Measurements from ENCODE around the gene TMEM185B.
"Not testable (repeated sequence)": the region's sequence is repeated elsewhere in the genome, so short reads cannot be mapped to it uniquely, and the experiment has no call there.

Gene TMEM185B

DNA sequence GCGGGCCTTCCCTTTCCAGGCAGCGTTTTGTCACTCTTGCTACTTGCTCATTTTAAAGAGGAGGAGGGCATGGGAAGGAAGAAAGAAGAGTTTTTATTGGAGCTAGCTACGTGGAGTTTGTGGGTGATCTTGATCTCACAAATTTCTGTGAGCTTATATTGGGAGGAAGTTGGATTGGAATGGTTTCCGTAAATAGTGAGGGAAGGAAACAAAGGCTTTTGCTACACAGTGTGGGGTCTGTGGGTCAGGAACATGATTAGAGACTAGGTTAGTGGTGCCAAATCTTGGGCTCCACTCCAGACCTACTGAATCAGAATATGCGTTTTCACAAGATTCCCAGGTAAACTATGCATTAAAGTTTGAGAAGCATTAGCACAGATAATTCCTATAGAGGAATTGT, 37.5 kb upstream of the TMEM185B start:
- Histone ChIP-seq H3K4me1 (ENCODE audit: control insufficient read depth, insufficient read depth, low read length) (peaks cover 7% of the 10 kb centered on the region), H3K4me3 (ENCODE audit: insufficient read depth, low read depth, low read length) (no peak overlapping the region), H3K9me3 (ENCODE audit: control insufficient read depth, low read length) (no peaks in the 10 kb centered on the region), H3K36me3 (ENCODE audit: control insufficient read depth, insufficient read depth, low read length) (no peaks in the 10 kb centered on the region), H3K27me3 (ENCODE audit: control insufficient read depth, insufficient read depth, low read length, poor library complexity, severe bottlenecking) (no peaks in the 10 kb centered on the region), H3K27ac (ENCODE audit: insufficient read depth, low read depth, low read length, poor library complexity, severe bottlenecking) (no peak overlapping the region)
- 95 to 96% methylated on average over 5 of the region's 5 CpGs for WGBS, 2 experiments

DNA sequence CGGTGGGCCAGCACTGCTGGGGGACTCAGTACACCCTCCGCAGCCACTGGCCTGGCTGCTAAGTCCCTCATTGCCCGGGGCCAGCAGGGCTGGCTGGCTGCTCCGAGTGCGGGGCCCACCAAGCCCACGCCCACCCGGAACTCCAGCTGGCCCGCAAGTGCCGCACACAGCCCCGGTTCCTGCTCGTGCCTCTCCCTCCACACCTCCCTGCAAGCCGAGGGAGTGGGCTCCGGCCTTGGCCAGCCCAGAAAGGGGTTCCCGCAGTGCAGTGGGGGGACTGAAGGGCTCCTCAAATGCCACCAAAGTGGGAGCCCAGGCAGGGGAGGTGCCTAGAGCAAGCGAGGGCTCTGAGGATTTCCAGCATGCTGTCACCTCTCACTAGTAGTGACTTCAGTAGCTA, 36.7 kb upstream of the TMEM185B start:
- not testable (repeated sequence) for H3K4me3 ChIP-seq (ENCODE audit: insufficient read depth, low read depth, low read length); H3K4me1 ChIP-seq (ENCODE audit: control insufficient read depth, insufficient read depth, low read length); H3K9me3 ChIP-seq (ENCODE audit: control insufficient read depth, low read length); H3K27me3 ChIP-seq (ENCODE audit: control insufficient read depth, insufficient read depth, low read length, poor library complexity, severe bottlenecking); H3K27ac ChIP-seq (ENCODE audit: insufficient read depth, low read depth, low read length, poor library complexity, severe bottlenecking); H3K36me3 ChIP-seq (ENCODE audit: control insufficient read depth, insufficient read depth, low read length)
- WGBS, 2 experiments, result 96 to 99% methylated on average over 11 of the region's 15 CpGs

DNA sequence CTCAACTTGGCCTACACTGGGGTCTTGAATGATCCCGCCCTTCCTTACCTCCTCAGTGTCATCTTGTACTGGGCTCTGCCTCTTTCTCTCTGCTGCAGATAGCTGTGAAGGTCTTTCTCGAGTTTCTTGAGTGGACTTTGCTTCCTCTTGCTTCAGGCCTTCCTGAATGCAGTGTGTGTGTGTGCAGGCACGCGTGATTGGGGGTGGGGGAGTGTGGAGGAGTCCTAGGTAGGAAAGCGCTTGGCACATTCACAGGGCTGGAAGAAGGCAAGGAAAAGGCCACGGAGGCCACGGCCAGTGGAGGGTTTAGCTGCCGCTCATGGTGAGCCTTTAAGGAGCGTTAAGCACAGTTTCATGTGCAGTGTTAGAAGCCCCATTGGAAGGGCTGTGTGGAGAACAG, 35.0 kb upstream of the TMEM185B start:
- Histone ChIP-seq H3K36me3 (ENCODE audit: control insufficient read depth, insufficient read depth, low read length) (no peaks in the 10 kb centered on the region), H3K9me3 (ENCODE audit: control insufficient read depth, low read length) (no peaks in the 10 kb centered on the region), H3K4me1 (ENCODE audit: control insufficient read depth, insufficient read depth, low read length) (peaks cover 16% of the 10 kb centered on the region), H3K27ac (ENCODE audit: insufficient read depth, low read depth, low read length, poor library complexity, severe bottlenecking) (no peak overlapping the region), H3K27me3 (ENCODE audit: control insufficient read depth, insufficient read depth, low read length, poor library complexity, severe bottlenecking) (peaks cover 18% of the 10 kb centered on the region), H3K4me3 (ENCODE audit: insufficient read depth, low read depth, low read length) (no peak overlapping the region)
- 93 to 95% methylated on average over 9 of the region's 9 CpGs for whole genome bisulfite sequencing, 2 experiments

DNA sequence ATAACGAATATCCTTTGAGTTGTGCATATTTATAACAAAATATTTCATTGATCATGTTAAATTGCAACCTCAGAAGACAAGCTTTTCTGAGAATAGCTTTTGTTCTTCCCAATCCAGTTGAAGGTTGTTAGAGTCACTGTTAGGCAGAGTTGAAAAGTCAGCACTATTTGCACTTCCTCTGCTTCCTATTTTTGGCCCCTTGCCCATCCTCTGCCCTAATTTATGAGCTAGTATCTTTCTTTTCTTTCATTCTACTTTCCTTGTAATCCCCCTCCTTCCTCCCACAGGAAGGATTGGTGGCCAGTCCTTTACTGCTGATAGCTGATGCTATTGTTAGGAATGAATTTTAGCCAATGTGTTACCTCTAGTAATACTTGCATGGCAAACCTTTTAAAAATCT, 34.3 kb upstream of the TMEM185B start:
- H3K9me3 ChIP-seq (ENCODE audit: control insufficient read depth, low read length), result no peaks in the 10 kb centered on the region
- H3K27ac ChIP-seq (ENCODE audit: insufficient read depth, low read depth, low read length, poor library complexity, severe bottlenecking), result no peak overlapping the region
- 100% methylated on average over 1 of the region's 1 CpG; no CpG with 5 or more reads in 1 of the 2 experiments for WGBS, 2 experiments
- H3K4me3 ChIP-seq (ENCODE audit: insufficient read depth, low read depth, low read length), result no peak overlapping the region
- no peaks in the 10 kb centered on the region for H3K36me3 ChIP-seq (ENCODE audit: control insufficient read depth, insufficient read depth, low read length)
- H3K4me1 ChIP-seq (ENCODE audit: control insufficient read depth, insufficient read depth, low read length), result peaks cover 12% of the 10 kb centered on the region
- H3K27me3 ChIP-seq (ENCODE audit: control insufficient read depth, insufficient read depth, low read length, poor library complexity, severe bottlenecking), result peaks cover 18% of the 10 kb centered on the region

DNA sequence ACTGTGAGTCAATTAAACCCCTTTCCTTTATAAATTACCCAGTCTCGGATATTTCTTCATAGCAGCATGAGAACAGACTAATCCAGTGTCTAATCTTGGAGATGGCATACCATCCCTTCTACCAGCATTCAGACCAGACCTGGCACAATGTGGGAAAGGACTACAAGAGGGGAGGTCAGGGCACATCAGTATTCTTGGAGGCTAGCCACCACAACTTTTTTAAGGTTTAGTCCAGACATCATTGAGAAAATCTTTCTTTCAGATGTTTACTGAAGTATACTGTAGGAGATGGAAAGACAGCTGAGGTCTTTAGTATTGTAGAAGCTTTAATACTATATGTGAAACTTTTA, 33.4 kb upstream of the TMEM185B start:
- Histone ChIP-seq H3K27ac (ENCODE audit: insufficient read depth, low read depth, low read length, poor library complexity, severe bottlenecking) (no peak overlapping the region), H3K27me3 (ENCODE audit: control insufficient read depth, insufficient read depth, low read length, poor library complexity, severe bottlenecking) (peaks cover 23% of the 10 kb centered on the region), H3K4me1 (ENCODE audit: control insufficient read depth, insufficient read depth, low read length) (peaks cover 14% of the 10 kb centered on the region), H3K9me3 (ENCODE audit: control insufficient read depth, low read length) (no peaks in the 10 kb centered on the region), H3K4me3 (ENCODE audit: insufficient read depth, low read depth, low read length) (no peak overlapping the region), H3K36me3 (ENCODE audit: control insufficient read depth, insufficient read depth, low read length) (no peaks in the 10 kb centered on the region)
- WGBS, 2 experiments, result 94 to 97% methylated on average over 1 of the region's 1 CpG

DNA sequence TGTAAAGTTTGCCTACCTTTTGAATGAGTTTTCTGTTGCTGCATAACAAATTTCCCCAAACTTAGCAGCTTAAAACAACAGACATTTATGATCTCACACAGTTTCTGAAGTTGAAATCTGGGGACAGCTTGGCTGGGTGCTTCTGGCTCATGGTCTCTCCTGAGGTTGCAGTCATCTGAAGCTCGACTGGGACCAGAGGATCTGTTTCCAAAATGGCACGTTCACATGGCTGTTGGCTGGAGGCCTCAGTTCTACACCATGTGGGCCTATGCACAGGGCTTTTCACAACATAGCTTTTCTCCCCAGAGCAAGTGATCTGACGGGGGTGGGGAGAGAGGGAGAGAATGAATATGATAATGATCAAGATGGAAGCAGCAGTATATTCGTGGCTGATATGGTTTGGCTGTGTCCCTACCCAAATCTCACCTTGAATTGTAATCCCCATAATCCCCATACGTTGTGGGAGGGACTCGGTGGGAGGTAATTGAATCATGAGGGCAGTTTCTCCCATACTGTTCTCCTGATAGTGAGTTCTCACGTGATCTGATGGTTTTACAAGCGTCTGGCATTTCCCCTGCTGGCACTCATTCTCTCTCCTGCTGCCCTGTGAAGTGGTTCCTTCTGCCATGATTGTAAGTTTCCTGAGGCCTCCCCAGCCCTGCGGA, 32.9 kb upstream of the TMEM185B start:
- no peaks in the 10 kb centered on the region for H3K9me3 ChIP-seq (ENCODE audit: control insufficient read depth, low read length)
- WGBS, 2 experiments, result 73 to 74% methylated on average over 8 to 9 of the region's 9 CpGs
- peaks cover 28% of the 10 kb centered on the region for H3K27me3 ChIP-seq (ENCODE audit: control insufficient read depth, insufficient read depth, low read length, poor library complexity, severe bottlenecking)
- H3K36me3 ChIP-seq (ENCODE audit: control insufficient read depth, insufficient read depth, low read length), result no peaks in the 10 kb centered on the region
- no peak overlapping the region for H3K4me3 ChIP-seq (ENCODE audit: insufficient read depth, low read depth, low read length)
- H3K27ac ChIP-seq (ENCODE audit: insufficient read depth, low read depth, low read length, poor library complexity, severe bottlenecking), result no peak overlapping the region
- peaks cover 14% of the 10 kb centered on the region for H3K4me1 ChIP-seq (ENCODE audit: control insufficient read depth, insufficient read depth, low read length)

DNA sequence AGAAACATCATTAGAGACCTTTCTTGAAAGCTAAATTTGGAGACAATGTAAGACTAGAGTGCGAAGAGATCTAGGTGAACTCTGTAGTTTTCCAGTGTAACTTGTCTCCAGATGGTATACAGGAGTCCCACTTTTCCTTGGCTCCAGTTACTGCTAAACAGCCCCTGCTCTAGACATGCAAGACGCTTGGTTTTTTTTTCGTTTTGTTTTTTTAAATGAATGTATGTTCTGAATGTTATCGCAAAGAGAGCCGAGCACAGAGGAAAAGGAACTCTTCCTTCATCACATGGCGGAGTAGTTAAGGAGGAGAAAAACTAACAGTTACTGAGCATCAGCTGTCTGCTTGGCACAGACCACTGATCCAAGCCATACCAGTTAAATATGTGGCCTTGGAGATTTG, 31.9 kb upstream of the TMEM185B start:
- Histone ChIP-seq H3K4me3 (ENCODE audit: insufficient read depth, low read depth, low read length) (no peak overlapping the region), H3K27me3 (ENCODE audit: control insufficient read depth, insufficient read depth, low read length, poor library complexity, severe bottlenecking) (peaks cover 39% of the 10 kb centered on the region), H3K4me1 (ENCODE audit: control insufficient read depth, insufficient read depth, low read length) (peaks cover 14% of the 10 kb centered on the region), H3K36me3 (ENCODE audit: control insufficient read depth, insufficient read depth, low read length) (no peaks in the 10 kb centered on the region), H3K9me3 (ENCODE audit: control insufficient read depth, low read length) (no peaks in the 10 kb centered on the region), H3K27ac (ENCODE audit: insufficient read depth, low read depth, low read length, poor library complexity, severe bottlenecking) (no peak overlapping the region)
- WGBS, 2 experiments, result 94 to 95% methylated on average over 6 of the region's 6 CpGs

DNA sequence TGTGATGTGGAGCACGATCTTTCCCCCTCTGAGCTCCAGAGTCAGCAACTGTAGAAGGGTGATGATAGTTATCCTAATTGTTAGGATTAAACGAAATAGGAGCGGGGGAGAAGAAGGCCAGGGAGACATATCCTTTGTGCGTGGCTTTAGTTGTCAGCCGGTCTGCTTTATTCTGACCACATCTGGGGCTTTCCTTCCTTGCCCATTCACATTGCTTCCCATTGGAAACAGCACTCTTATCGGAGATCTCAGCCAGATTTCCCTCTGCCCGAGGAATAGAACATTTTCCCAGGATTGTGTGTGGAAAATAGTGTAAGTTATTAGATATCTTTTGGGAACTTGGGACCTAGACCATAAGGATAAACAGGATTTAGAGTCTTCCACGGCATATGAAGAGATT, 31.0 kb upstream of the TMEM185B start:
- H3K27ac ChIP-seq (ENCODE audit: insufficient read depth, low read depth, low read length, poor library complexity, severe bottlenecking), result no peak overlapping the region
- 82 to 83% methylated on average over 8 of the region's 8 CpGs for WGBS, 2 experiments
- peak overlapping the region; percentile 76 for H3K4me3 ChIP-seq (ENCODE audit: insufficient read depth, low read depth, low read length)
- no peaks in the 10 kb centered on the region for H3K36me3 ChIP-seq (ENCODE audit: control insufficient read depth, insufficient read depth, low read length)
- peaks cover 14% of the 10 kb centered on the region for H3K4me1 ChIP-seq (ENCODE audit: control insufficient read depth, insufficient read depth, low read length)
- no peaks in the 10 kb centered on the region for H3K9me3 ChIP-seq (ENCODE audit: control insufficient read depth, low read length)
- H3K27me3 ChIP-seq (ENCODE audit: control insufficient read depth, insufficient read depth, low read length, poor library complexity, severe bottlenecking), result peaks cover 44% of the 10 kb centered on the region

DNA sequence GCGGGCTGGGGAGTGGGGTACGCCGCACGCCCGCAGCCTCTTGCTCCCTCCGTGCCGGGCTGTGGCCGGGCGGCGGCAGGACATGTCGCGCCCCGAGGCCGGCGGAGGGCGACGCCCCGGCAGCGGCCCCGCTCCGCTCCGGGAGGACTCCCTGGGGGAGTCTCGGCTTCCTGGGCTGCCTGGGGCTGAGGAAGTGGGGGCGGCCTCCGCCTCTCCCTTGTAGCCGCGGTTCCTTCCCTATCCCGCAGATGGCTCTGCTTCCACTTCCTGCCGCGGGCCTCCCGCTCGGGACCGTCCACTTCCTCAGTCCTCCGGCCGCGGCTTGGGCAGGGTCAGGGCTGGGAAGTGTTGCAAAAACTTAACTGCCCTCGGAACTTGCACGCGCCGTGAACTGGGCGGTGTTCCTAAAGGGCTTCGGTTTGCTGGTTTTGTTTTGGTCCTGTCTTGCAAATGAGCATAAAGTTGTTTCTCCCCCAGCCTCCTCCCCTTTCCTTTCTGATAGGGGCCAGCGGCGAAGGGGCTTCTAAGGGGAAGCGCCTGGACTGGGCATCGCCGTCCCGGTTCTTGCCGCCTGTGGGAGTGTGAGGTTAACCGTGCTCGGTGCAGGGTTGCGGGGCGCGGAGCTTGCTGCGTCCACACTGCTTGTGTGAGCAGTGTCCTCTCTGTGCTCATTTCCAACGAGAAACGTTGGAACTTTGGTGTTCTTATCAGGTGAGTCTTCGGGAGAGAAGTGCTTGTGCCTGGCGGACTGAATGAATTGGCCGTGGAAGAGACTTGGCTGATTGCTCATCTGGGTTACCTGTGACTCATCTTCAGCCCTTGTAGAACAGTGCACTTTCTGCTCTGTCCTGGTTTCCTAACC, 30.1 kb upstream of the TMEM185B start:
- H3K27me3 ChIP-seq (ENCODE audit: control insufficient read depth, insufficient read depth, low read length, poor library complexity, severe bottlenecking), result peaks cover 44% of the 10 kb centered on the region
- 1 to 2% methylated on average over 60 of the region's 60 CpGs for WGBS, 2 experiments
- H3K9me3 ChIP-seq (ENCODE audit: control insufficient read depth, low read length), result no peaks in the 10 kb centered on the region
- no peaks in the 10 kb centered on the region for H3K36me3 ChIP-seq (ENCODE audit: control insufficient read depth, insufficient read depth, low read length)
- H3K27ac ChIP-seq (ENCODE audit: insufficient read depth, low read depth, low read length, poor library complexity, severe bottlenecking), result peak overlapping the region; percentile 57
- peak overlapping the region; percentile 76 for H3K4me3 ChIP-seq (ENCODE audit: insufficient read depth, low read depth, low read length)
- H3K4me1 ChIP-seq (ENCODE audit: control insufficient read depth, insufficient read depth, low read length), result peaks cover 14% of the 10 kb centered on the region

DNA sequence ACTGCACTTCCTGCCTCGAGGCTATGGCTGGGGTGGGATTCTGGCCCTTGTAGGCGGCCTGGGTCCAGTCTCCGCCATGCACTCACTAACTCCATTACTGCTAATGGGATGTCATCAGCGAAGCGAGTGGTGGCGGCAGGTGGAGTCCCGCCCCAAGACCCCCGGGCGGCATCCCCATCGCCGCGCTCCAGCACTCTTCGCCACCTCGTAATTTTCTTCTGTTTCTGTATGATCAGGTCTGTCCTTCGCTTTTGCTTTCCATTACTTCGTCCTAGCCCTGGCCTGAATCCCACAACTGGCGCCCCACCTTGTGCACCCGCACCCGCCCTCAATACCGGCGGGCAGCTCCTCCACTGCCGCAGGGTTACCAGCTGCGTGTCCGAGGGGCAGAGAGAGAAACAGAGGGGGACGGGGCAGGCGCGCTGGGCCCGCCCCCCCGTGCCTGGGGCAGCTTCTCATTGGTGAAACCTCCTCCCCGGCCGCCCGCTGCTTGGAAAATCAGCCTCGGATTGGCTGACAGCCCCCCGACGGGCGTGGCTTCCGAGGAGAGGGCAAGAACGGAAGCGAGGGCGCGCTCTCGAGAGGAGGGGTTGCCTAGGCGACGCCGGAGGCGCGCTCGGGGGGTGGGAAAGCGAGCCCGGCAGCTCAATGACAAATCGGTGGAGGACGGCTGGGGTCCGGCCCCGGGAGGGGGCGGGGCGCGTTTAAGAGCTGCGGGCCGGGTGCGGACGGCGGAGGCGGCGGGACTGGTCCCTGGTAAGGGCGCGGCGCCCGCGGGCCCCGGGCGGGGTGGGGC, 29.2 kb upstream of the TMEM185B start, which contains the start of gene RALB:
Gene RALB (plus strand): TSS at position 628 of the 796 bp plus-strand sequence. CDS start 25,813 bp downstream, outside the sequence.
- peaks cover 44% of the 10 kb centered on the region for H3K27me3 ChIP-seq (ENCODE audit: control insufficient read depth, insufficient read depth, low read length, poor library complexity, severe bottlenecking)
- peaks cover 14% of the 10 kb centered on the region for H3K4me1 ChIP-seq (ENCODE audit: control insufficient read depth, insufficient read depth, low read length)
- H3K36me3 ChIP-seq (ENCODE audit: control insufficient read depth, insufficient read depth, low read length), result no peaks in the 10 kb centered on the region
- peak within 1 kb of the TSS; percentile 76 for H3K4me3 ChIP-seq (ENCODE audit: insufficient read depth, low read depth, low read length)
- peak within 1 kb of the TSS; percentile 57 for H3K27ac ChIP-seq (ENCODE audit: insufficient read depth, low read depth, low read length, poor library complexity, severe bottlenecking)
- 0 to 1% methylated on average over 71 of the region's 71 CpGs for WGBS, 2 experiments
- H3K9me3 ChIP-seq (ENCODE audit: control insufficient read depth, low read length), result no peaks in the 10 kb centered on the region

Data from ectodermal cell (in vitro differentiated cells).